ENCODE results near the gene CCNL2. TPM values are rescaled to one million over a fixed set of nuclear protein-coding genes. Genes with fewer than 3 reads are reported as not detected.
A peak's percentile ranks its signal among the peaks of the same experiment; 100 is the strongest.

Gene CCNL2
- total and polyA plus RNA-seq, 2 of the 13 experiments (the other 11 are each of a cell fraction or from before 2014, with no cell fraction given), result 105 to 340 TPM

GRCh38 chr1:1434131-1434823 lies 35.1 kb upstream of the CCNL2 start (continued):
- TF ChIP-seq ASH2L (IDR thresholded peaks at IDR 0.05; ENCODE audit: insufficient read length, low read depth, low read length) (peak; percentile 8), CCDC6 (CRISPR knock-in tag; IDR thresholded peaks at IDR 0.05) (peak; percentile 62; the same call in 1 of the 2 replicates), MAFF (IDR thresholded peaks at IDR 0.05; ENCODE audit: low read depth, low read length) (no peak)

- intact Hi-C loops (cut with micrococcal nuclease; ENCODE audit: unreplicated experiment), result no loop called here
- H3K27ac ChIP-seq (ENCODE audit: extremely low read length, insufficient read depth, low read length), result peak overlapping the region; percentile 94
- TF ChIP-seq AGO2 (optimal IDR thresholded peaks at IDR 0.05; ENCODE audit: low read depth, low read length) (peak; percentile 90), ZNF441 (CRISPR knock-in tag; IDR thresholded peaks at IDR 0.05; ENCODE audit: borderline replicate concordance) (no peak), EEA1 (CRISPR knock-in tag; IDR thresholded peaks at IDR 0.05; ENCODE audit: borderline replicate concordance) (0 out of 2 replicates have a peak, but pooled peaks have one; percentile 22), ZNF777 (CRISPR knock-in tag; IDR thresholded peaks at IDR 0.05) (no peak), ZNF337 (CRISPR knock-in tag; IDR thresholded peaks at IDR 0.05; ENCODE audit: borderline replicate concordance, low read depth) (no peak), ZSCAN5A (CRISPR knock-in tag; IDR thresholded peaks at IDR 0.05; ENCODE audit: borderline replicate concordance) (no peak), KLF6 (CRISPR knock-in tag; IDR thresholded peaks at IDR 0.05) (no peak), RAD21 (CRISPR knock-in tag; IDR thresholded peaks at IDR 0.05) (no peak), ZNF678 (CRISPR knock-in tag; IDR thresholded peaks at IDR 0.05) (0 out of 2 replicates have a peak, but pooled peaks have one; percentile 10), ZNF501 (CRISPR knock-in tag; IDR thresholded peaks at IDR 0.05) (no peak), ZNF350 (CRISPR knock-in tag; IDR thresholded peaks at IDR 0.05; ENCODE audit: borderline replicate concordance, low read depth) (no peak), ZNF512B (CRISPR knock-in tag; IDR thresholded peaks at IDR 0.05; ENCODE audit: borderline replicate concordance) (0 out of 2 replicates have a peak, but pooled peaks have one; percentile 15), ARNT2 (CRISPR knock-in tag; IDR thresholded peaks at IDR 0.05; ENCODE audit: low read depth) (no peak), AHR (CRISPR knock-in tag; IDR thresholded peaks at IDR 0.05) (no peak), NKX3-1 (CRISPR knock-in tag; IDR thresholded peaks at IDR 0.05) (no peak)
Measured at GRCh38 chr1:1433804-1434130, 34.6 kb upstream of the CCNL2 start.

More at GRCh38 chr1:1433804-1434130, 34.6 kb upstream of the CCNL2 start:
- ChIA-PET POLR2A (interaction anchor here (0.7 to 11.0 kb wide), 15 partner anchors 8 to 335 kb away, joined by 3 to 355 read pairs (median 11); partner anchors contain the start of genes ANKRD65, AURKAIP1, CCNL2 and MRPL20), CTCF (ENCODE audit: low intra/inter-chr PET ratio, low total read pairs) (no interaction called here)
- H3K9ac ChIP-seq (ENCODE audit: insufficient read depth, low read depth, low read length), result peak overlapping the region; percentile 85
- peak overlapping the region; percentile 72 to 88 (median 84) for H3K4me3 ChIP-seq (replicated peaks in 1 of 3; ENCODE audit: insufficient read depth in 1 of 3, low read depth in 2 of 3, low read length in 3 of 3)
- 0% methylated on average over 3 of the region's 12 CpGs for WGBS (ENCODE audit: low lambda C conversion rate)
- peaks cover 65% of the 10 kb centered on the region for H3K4me1 ChIP-seq (ENCODE audit: insufficient read depth, low read length)
- H3K9me3 ChIP-seq (ENCODE audit: low read length), result no peaks in the 10 kb centered on the region
- ATAC-seq, result no peak
- H3K4me2 ChIP-seq (ENCODE audit: low read depth, low read length), result peak overlapping the region; percentile 89
- no peak overlapping the region for H2AFZ ChIP-seq (ENCODE audit: low read length)
- FAIRE-seq, result no peak
- in situ Hi-C loops (cut with HindIII; ENCODE audit: extremely low pct_ligation_motif_present, low pct_unique_long_range_greater_than_20kb), result no loop called here
- DNase-seq (ENCODE audit: low spot score), result no peak
- BruUV-seq (replicated peaks), result no TSS peak
- no peaks in the 10 kb centered on the region; a peak in 1 of 5 replicates for H3K36me3 ChIP-seq (replicated peaks in 1 of 2; ENCODE audit: control insufficient read depth in 1 of 2, insufficient read depth in 2 of 2, low read length in 2 of 2)
- H3K27me3 ChIP-seq (ENCODE audit: control insufficient read depth in 1 of 2, insufficient read depth in 2 of 2, low read length in 2 of 2), result no peaks in the 10 kb centered on the region
- H3K79me2 ChIP-seq (ENCODE audit: insufficient read depth, low read length), result peaks cover 31% of the 10 kb centered on the region
- no peaks in the 10 kb centered on the region for H4K20me1 ChIP-seq (ENCODE audit: insufficient read depth, low read length)
